K562 (cell line): ENCODE measurements around the gene MS4A4E. TPM values are rescaled to one million over a fixed set of nuclear protein-coding genes. Genes with fewer than 3 reads are reported as not detected.

Experiments used
- ARID3A ChIP-seq: IDR thresholded peaks from 2 replicates; pipeline ENCODE4 v1.6.1; 2012; ENCODE audit warnings: low read depth, low read length, improper control_type of control experiment, borderline replicate concordance
- FOXM1 ChIP-seq, 2 experiments: fragments of 450-650 bp in 1 of 2; sonication (generic) in 1 of 2; formaldehyde crosslinking in 1 of 2; IDR thresholded peaks; 2 replicates each; pipeline versions ENCODE4 v1.6.1 to v1.9.0; 2017 to 2022; ENCODE audit warnings: low read depth in 2 of 2, mild to moderate bottlenecking in 2 of 2, missing genetic modification reagents in 1 of 2, moderate library complexity in 1 of 2
- HDAC2 ChIP-seq: fragments of 450-650 bp; IDR thresholded peaks from 2 replicates; pipeline ENCODE4 v1.6.1; 2016; ENCODE audit warnings: mild to moderate bottlenecking
- HMG20A ChIP-seq: fragments of 450-650 bp; formaldehyde crosslinking; conservative IDR thresholded peaks from 2 replicates; pipeline ENCODE4 v1.4.0; 2020; ENCODE audit warnings: mild to moderate bottlenecking, mixed read lengths
- JUND ChIP-seq, 2 experiments: IDR thresholded peaks; 2 replicates in 1 of 2; 3 replicates in 1 of 2; pipeline ENCODE4 v1.6.1; 2011; ENCODE audit warnings: borderline replicate concordance in 2 of 2, low read depth in 2 of 2, low read length in 2 of 2, improper control_type of control experiment in 1 of 2, missing biosample characterization in 1 of 2, missing genetic modification characterization in 1 of 2, missing genetic modification reagents in 1 of 2
- MAZ ChIP-seq, 2 experiments: fragments of 450-650 bp in 1 of 2; sonication (generic) in 1 of 2; formaldehyde crosslinking; IDR thresholded peaks in 1 of 2; conservative IDR thresholded peaks in 1 of 2; 2 replicates each; pipeline versions ENCODE4 v1.4.0 to v1.5.0; 2020; ENCODE audit warnings: mild to moderate bottlenecking in 1 of 2, missing genetic modification reagents in 1 of 2
- MTA2 ChIP-seq: fragments of 450-650 bp; IDR thresholded peaks from 2 replicates; pipeline ENCODE4 v1.6.1; 2016; ENCODE audit warnings: low read depth
- REST ChIP-seq, 2 experiments: fragments of 450-650 bp; formaldehyde crosslinking in 1 of 2; IDR thresholded peaks; 2 replicates each; pipeline versions ENCODE4 v1.4.0 to v1.6.1; 2014 to 2020; ENCODE audit warnings: mild to moderate bottlenecking in 2 of 2, borderline replicate concordance in 1 of 2, low read depth in 1 of 2
- SIN3A ChIP-seq, 2 experiments: fragments of 150-350 bp in 1 of 2; IDR thresholded peaks; 2 replicates each; pipeline ENCODE4 v1.6.1; 2011 to 2016; ENCODE audit warnings: borderline replicate concordance in 2 of 2, low read depth in 2 of 2, low read length in 2 of 2, mild to moderate bottlenecking in 2 of 2, moderate library complexity in 2 of 2; ENCODE audit not compliant: control insufficient read depth in 1 of 2
- SMARCA4 ChIP-seq: fragments of 450-650 bp; IDR thresholded peaks from 2 replicates; pipeline ENCODE4 v1.6.1; 2016
- TEAD1 ChIP-seq, 2 experiments: fragments of 450-650 bp in 1 of 2; sonication (generic) in 1 of 2; formaldehyde crosslinking; IDR thresholded peaks; 2 replicates each; pipeline versions ENCODE4 v1.4.0 to v1.8.0; 2020 to 2022; ENCODE audit warnings: mild to moderate bottlenecking in 2 of 2, missing genetic modification reagents in 1 of 2
- VEZF1 ChIP-seq: fragments of 200-800 bp; sonication (Bioruptor generic); IDR thresholded peaks from 2 replicates; pipeline ENCODE4 v1.6.1; 2017; ENCODE audit warnings: missing genetic modification characterization, missing compliant biosample characterization
- ZBTB17 ChIP-seq: fragments of 450-650 bp; formaldehyde crosslinking; IDR thresholded peaks from 2 replicates; pipeline ENCODE4 v1.4.0; 2020; ENCODE audit warnings: mild to moderate bottlenecking
- polyA plus RNA-seq, 8 experiments: library from polyadenylated mRNA; depleted of rRNA in 4 of 8; stranded (reverse) in 5 of 8; unstranded in 3 of 8; fragments of >200 nt; fragmentation: Nextera tagmentation in 2 of 8; fragmentation: Illumina TruSeq in 1 of 8; extraction: Ambion mirVana in 2 of 8; extraction: Trizol in 1 of 8; gene quantifications; 2 replicates each; pipeline versions ENCODE4 v1.2.1 to v1.2.3, GENCODE V29; 2011 to 2014; ENCODE audit warnings: inconsistent platforms in 1 of 8, missing spikeins in 1 of 8
- total RNA-seq, 7 experiments: library from RNA; depleted of rRNA in 6 of 7; stranded (reverse); fragments of >200 nt in 6 of 7; fragmentation: Illumina TruSeq in 2 of 7; extraction: Trizol in 2 of 7; gene quantifications; 2 replicates each; pipeline versions ENCODE4 v1.2.1 to v1.2.3, GENCODE V29; 2011 to 2021; ENCODE audit warnings: low replicate concordance in 1 of 7

Gene MS4A4E
- total and polyA plus RNA-seq, 9 of the 15 experiments (the other 6 are each of a cell fraction or from before 2014, with no cell fraction given): 0.11 to 0.81 (median 0.36) TPM; not detected in 2

GRCh38 chr11:60193687-60194433 is 49.1 kb downstream of the MS4A4E start (continued):
- peak; percentile 22; the same call in 1 of the 2 replicates for TF ChIP-seq MTA2
- peak; percentile 58; the same call in 1 of the 2 replicates for TF ChIP-seq ARID3A
- TF ChIP-seq ZBTB17 (CRISPR knock-in tag): no peak
- no peak for TF ChIP-seq HMG20A (CRISPR knock-in tag)
- peak; percentile 33; the same call in 1 of the 2 replicates for TF ChIP-seq REST (IDR thresholded peaks at IDR 0.05; ENCODE audit: borderline replicate concordance)
- TF ChIP-seq REST (CRISPR knock-in tag; IDR thresholded peaks at IDR 0.05; ENCODE audit: low read depth): no peak
- TF ChIP-seq FOXM1 (IDR thresholded peaks at IDR 0.05; ENCODE audit: low read depth): peak; percentile 39; the same call in 1 of the 2 replicates
- no peak for TF ChIP-seq FOXM1 (CRISPR knock-in tag; IDR thresholded peaks at IDR 0.05; ENCODE audit: low read depth)
- TF ChIP-seq MAZ (CRISPR knock-in tag; conservative IDR thresholded peaks at IDR 0.05 in 1 of 2, IDR thresholded peaks at IDR 0.05 in 1 of 2): 0 out of 4 replicates have a peak, but pooled peaks of 1 of the 2 experiments have one; percentile 17
- TF ChIP-seq TEAD1 (CRISPR knock-in tag; IDR thresholded peaks at IDR 0.05): 0 out of 4 replicates have a peak, but pooled peaks of 1 of the 2 experiments have one; percentile 33
- peak; percentile 27; the same call in 1 of the 2 replicates for TF ChIP-seq VEZF1 (CRISPR knock-in tag)
- peak; percentile 37; the same call in 1 of the 2 replicates for TF ChIP-seq JUND (IDR thresholded peaks at IDR 0.05; ENCODE audit: borderline replicate concordance, low read depth, low read length)
- TF ChIP-seq JUND (tag; IDR thresholded peaks at IDR 0.05; ENCODE audit: borderline replicate concordance, low read depth, low read length): peak; percentile 69; the same call in 2 of the 3 replicates
- TF ChIP-seq SMARCA4: 0 out of 2 replicates have a peak, but pooled peaks have one; percentile 55
- TF ChIP-seq SIN3A (IDR thresholded peaks at IDR 0.05; ENCODE audit: borderline replicate concordance in 2 of 2, control insufficient read depth in 1 of 2, low read depth in 2 of 2, low read length in 2 of 2): no peak
- 0 out of 2 replicates have a peak, but pooled peaks have one; percentile 17 for TF ChIP-seq HDAC2
